Measurements from ENCODE around the gene LRFN2.

- TF ChIP-seq CTCF (IDR thresholded peaks at IDR 0.05; ENCODE audit: insufficient read depth, low read depth, low read length) (no peak), EZH2 (IDR thresholded peaks at IDR 0.05; ENCODE audit: insufficient read depth, low read length) (no peak)
These were observed 100.6 kb downstream of the LRFN2 start for GRCh38 chr6:40486576-40486975.

All from astrocyte (in vitro differentiated cells and primary cell).